ENCODE results near the gene PIP4P1. TPM values are rescaled to one million over a fixed set of nuclear protein-coding genes. Genes with fewer than 3 reads are reported as not detected.

Gene PIP4P1
- total and polyA plus RNA-seq, 4 donors, result 13.2 to 14.9 (median 14.3) TPM

GRCh38 chr14:20482382-20482781 is 21.1 kb upstream of the PIP4P1 start:
- H3K4me1 ChIP-seq (ENCODE audit: control insufficient read depth in 4 of 4, insufficient read depth in 4 of 4, low read length in 3 of 4), result peaks cover 0 to 3% (median 1%) of the 10 kb centered on the region in 4 donors
- DNase-seq (ENCODE audit: low spot score), result no peak
- WGBS, result 89% methylated on average over 5 of the region's 5 CpGs

GRCh38 chr14:20478894-20479293 is 17.7 kb upstream of the PIP4P1 start:
- Histone ChIP-seq H3K4me3 (ENCODE audit: low read depth in 1 of 3, low read length in 3 of 3) (no peak overlapping the region), H3K4me1 (ENCODE audit: control insufficient read depth in 4 of 4, insufficient read depth in 4 of 4, low read length in 3 of 4) (peaks cover 0 to 12% (median 4%) of the 10 kb centered on the region in 4 donors), H3K36me3 (ENCODE audit: control insufficient read depth in 4 of 4, insufficient read depth in 3 of 4, low read depth in 1 of 4, low read length in 3 of 4) (peaks cover 3 to 35% (median 29%) of the 10 kb centered on the region in 4 donors), H3K27me3 (ENCODE audit: control insufficient read depth in 4 of 4, insufficient read depth in 4 of 4, low read length in 3 of 4) (no peaks in the 10 kb centered on the region), H3K9ac (ENCODE audit: low read depth in 1 of 2, low read length in 2 of 2) (no peak overlapping the region), H3K9me3 (ENCODE audit: control insufficient read depth in 4 of 4, low read length in 3 of 4) (no peaks in the 10 kb centered on the region), H3K27ac (ENCODE audit: low read depth in 1 of 2, low read length in 2 of 2) (no peak overlapping the region)
- TF ChIP-seq, protein P1, sequence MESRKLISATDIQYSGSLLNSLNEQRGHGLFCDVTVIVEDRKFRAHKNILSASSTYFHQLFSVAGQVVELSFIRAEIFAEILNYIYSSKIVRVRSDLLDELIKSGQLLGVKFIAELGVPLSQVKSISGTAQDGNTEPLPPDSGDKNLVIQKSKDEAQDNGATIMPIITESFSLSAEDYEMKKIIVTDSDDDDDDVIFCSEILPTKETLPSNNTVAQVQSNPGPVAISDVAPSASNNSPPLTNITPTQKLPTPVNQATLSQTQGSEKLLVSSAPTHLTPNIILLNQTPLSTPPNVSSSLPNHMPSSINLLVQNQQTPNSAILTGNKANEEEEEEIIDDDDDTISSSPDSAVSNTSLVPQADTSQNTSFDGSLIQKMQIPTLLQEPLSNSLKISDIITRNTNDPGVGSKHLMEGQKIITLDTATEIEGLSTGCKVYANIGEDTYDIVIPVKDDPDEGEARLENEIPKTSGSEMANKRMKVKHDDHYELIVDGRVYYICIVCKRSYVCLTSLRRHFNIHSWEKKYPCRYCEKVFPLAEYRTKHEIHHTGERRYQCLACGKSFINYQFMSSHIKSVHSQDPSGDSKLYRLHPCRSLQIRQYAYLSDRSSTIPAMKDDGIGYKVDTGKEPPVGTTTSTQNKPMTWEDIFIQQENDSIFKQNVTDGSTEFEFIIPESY (IDR thresholded peaks at IDR 0.05), result no peak
- TF ChIP-seq MAX (IDR thresholded peaks at IDR 0.05), result no peak
- TF ChIP-seq, protein P2, sequence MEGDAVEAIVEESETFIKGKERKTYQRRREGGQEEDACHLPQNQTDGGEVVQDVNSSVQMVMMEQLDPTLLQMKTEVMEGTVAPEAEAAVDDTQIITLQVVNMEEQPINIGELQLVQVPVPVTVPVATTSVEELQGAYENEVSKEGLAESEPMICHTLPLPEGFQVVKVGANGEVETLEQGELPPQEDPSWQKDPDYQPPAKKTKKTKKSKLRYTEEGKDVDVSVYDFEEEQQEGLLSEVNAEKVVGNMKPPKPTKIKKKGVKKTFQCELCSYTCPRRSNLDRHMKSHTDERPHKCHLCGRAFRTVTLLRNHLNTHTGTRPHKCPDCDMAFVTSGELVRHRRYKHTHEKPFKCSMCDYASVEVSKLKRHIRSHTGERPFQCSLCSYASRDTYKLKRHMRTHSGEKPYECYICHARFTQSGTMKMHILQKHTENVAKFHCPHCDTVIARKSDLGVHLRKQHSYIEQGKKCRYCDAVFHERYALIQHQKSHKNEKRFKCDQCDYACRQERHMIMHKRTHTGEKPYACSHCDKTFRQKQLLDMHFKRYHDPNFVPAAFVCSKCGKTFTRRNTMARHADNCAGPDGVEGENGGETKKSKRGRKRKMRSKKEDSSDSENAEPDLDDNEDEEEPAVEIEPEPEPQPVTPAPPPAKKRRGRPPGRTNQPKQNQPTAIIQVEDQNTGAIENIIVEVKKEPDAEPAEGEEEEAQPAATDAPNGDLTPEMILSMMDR (IDR thresholded peaks at IDR 0.05; ENCODE audit: low read depth, low read length, missing input control), result no peak
- no peak for TF ChIP-seq HNF4G (IDR thresholded peaks at IDR 0.05)
- TF ChIP-seq RXRA (IDR thresholded peaks at IDR 0.05), result no peak
- no peak for TF ChIP-seq EGR1 (IDR thresholded peaks at IDR 0.05; ENCODE audit: low read depth in 2 of 2)
- no peak for TF ChIP-seq RAD21 (IDR thresholded peaks at IDR 0.05)
- no peak for TF ChIP-seq TAF1 (conservative IDR thresholded peaks at IDR 0.05)
- TF ChIP-seq JUND (IDR thresholded peaks at IDR 0.05), result no peak
- no peak for TF ChIP-seq ATF3 (IDR thresholded peaks at IDR 0.05)
- TF ChIP-seq GABPA (IDR thresholded peaks at IDR 0.05 in 1 of 2, conservative IDR thresholded peaks at IDR 0.05 in 1 of 2), result no peak
- no peak for TF ChIP-seq YY1 (IDR thresholded peaks at IDR 0.05)
- TF ChIP-seq HNF4A (conservative IDR thresholded peaks at IDR 0.05), result no peak
- TF ChIP-seq REST (IDR thresholded peaks at IDR 0.05), result no peak
- TF ChIP-seq FOXA1 (IDR thresholded peaks at IDR 0.05), result no peak
- TF ChIP-seq SP1 (IDR thresholded peaks at IDR 0.05), result no peak
- DNase-seq (ENCODE audit: low spot score), result no peak
- WGBS, result 96% methylated on average over 2 of the region's 2 CpGs

More at GRCh38 chr14:20482382-20482781, 21.1 kb upstream of the PIP4P1 start:
- no peak overlapping the region for H3K9ac ChIP-seq (ENCODE audit: low read depth in 1 of 2, low read length in 2 of 2)
- peaks cover 0 to 7% (median 3%) of the 10 kb centered on the region in 4 donors for H3K36me3 ChIP-seq (ENCODE audit: control insufficient read depth in 4 of 4, insufficient read depth in 3 of 4, low read depth in 1 of 4, low read length in 3 of 4)
- TF ChIP-seq JUND (IDR thresholded peaks at IDR 0.05), result no peak
- no peak for TF ChIP-seq ATF3 (IDR thresholded peaks at IDR 0.05)
- no peak for TF ChIP-seq MAX (IDR thresholded peaks at IDR 0.05)
- no peak for TF ChIP-seq HNF4G (IDR thresholded peaks at IDR 0.05)
- TF ChIP-seq HNF4A (conservative IDR thresholded peaks at IDR 0.05), result no peak
- TF ChIP-seq, protein P2 (IDR thresholded peaks at IDR 0.05; ENCODE audit: low read depth, low read length, missing input control), result no peak
- no peak for TF ChIP-seq RAD21 (IDR thresholded peaks at IDR 0.05)
- no peak for TF ChIP-seq FOXA1 (IDR thresholded peaks at IDR 0.05)
- TF ChIP-seq NR2F2 (IDR thresholded peaks at IDR 0.05), result no peak
- TF ChIP-seq GABPA (IDR thresholded peaks at IDR 0.05 in 1 of 2, conservative IDR thresholded peaks at IDR 0.05 in 1 of 2), result no peak
- no peak for TF ChIP-seq YY1 (IDR thresholded peaks at IDR 0.05)
- no peak overlapping the region for H3K4me3 ChIP-seq (ENCODE audit: low read depth in 1 of 3, low read length in 3 of 3)
- H3K9me3 ChIP-seq (ENCODE audit: control insufficient read depth in 4 of 4, low read length in 3 of 4), result no peaks in the 10 kb centered on the region
- peaks cover 0 to 2% (median 0%) of the 10 kb centered on the region in 4 donors for H3K27me3 ChIP-seq (ENCODE audit: control insufficient read depth in 4 of 4, insufficient read depth in 4 of 4, low read length in 3 of 4)
- no peak overlapping the region for H3K27ac ChIP-seq (ENCODE audit: low read depth in 1 of 2, low read length in 2 of 2)
